GM12891 (cell line): Measurements from ENCODE around the gene PAEP.

Experiments used
- POLR2A ChIP-seq: IDR thresholded peaks from 2 replicates; pipeline ENCODE4 v1.6.1; 2011; ENCODE audit warnings: low read depth, low read length, control low read depth
- POLR2AphosphoS5 ChIP-seq: IDR thresholded peaks from 2 replicates; pipeline ENCODE4 v1.6.1; 2011; ENCODE audit warnings: low read depth, low read length, control low read depth
- TAF1 ChIP-seq: IDR thresholded peaks from 2 replicates; pipeline ENCODE4 v1.6.1; 2011; ENCODE audit warnings: low read depth, low read length, control low read depth

- TF ChIP-seq POLR2A (no peak), TAF1 (no peak), POLR2AphosphoS5 (no peak)
These were observed 50.9 kb downstream of the PAEP start for GRCh38 chr9:135612437-135612836.
